Trophoblast cell (in vitro differentiated cells and primary cell): Measurements from ENCODE around the gene SPANXN3.

Experiments
- DNase-seq, 2 donors: peaks; one replicate each; pipeline ENCODE4 v3.0.0-alpha.2; 2016
- H2AFZ ChIP-seq: 2 replicates; pipeline ENCODE4 v1.6.1; 2013; ENCODE audit warnings: low read length, moderate library complexity, mild to moderate bottlenecking; ENCODE audit not compliant: insufficient read depth, poor library complexity
- H2AK5ac ChIP-seq: 2 replicates; pipeline ENCODE4 v1.6.1; 2013; ENCODE audit warnings: mild to moderate bottlenecking, low read length
- H2BK120ac ChIP-seq: 2 replicates; pipeline ENCODE4 v1.6.1; 2013; ENCODE audit warnings: low read length, mild to moderate bottlenecking, moderate library complexity; ENCODE audit not compliant: insufficient read depth, poor library complexity
- H2BK12ac ChIP-seq: 2 replicates; pipeline ENCODE4 v1.6.1; 2013; ENCODE audit warnings: mild to moderate bottlenecking, low read length, moderate library complexity
- H2BK5ac ChIP-seq: 2 replicates; pipeline ENCODE4 v1.6.1; 2013; ENCODE audit warnings: low read length, low read depth, moderate library complexity, mild to moderate bottlenecking; ENCODE audit not compliant: poor library complexity
- H3K14ac ChIP-seq: 2 replicates; pipeline ENCODE4 v1.6.1; 2013; ENCODE audit warnings: mild to moderate bottlenecking, low read length
- H3K18ac ChIP-seq: 2 replicates; pipeline ENCODE4 v1.6.1; 2013; ENCODE audit warnings: mild to moderate bottlenecking, low read length
- H3K23ac ChIP-seq: 2 replicates; pipeline ENCODE4 v1.6.1; 2013; ENCODE audit warnings: low read length
- H3K27ac ChIP-seq: 2 replicates; pipeline ENCODE4 v1.5.1; 2013; ENCODE audit warnings: low read depth, mild to moderate bottlenecking, inconsistent platforms, low read length, moderate library complexity
- H3K27me3 ChIP-seq: 2 replicates; pipeline ENCODE4 v1.6.1; 2013; ENCODE audit warnings: inconsistent platforms, mild to moderate bottlenecking, low read length, moderate library complexity; ENCODE audit not compliant: insufficient read depth
- H3K36me3 ChIP-seq, 2 experiments: 1 replicate in 1 of 2; 2 replicates in 1 of 2; pipeline ENCODE4 v1.6.1; 2013; ENCODE audit warnings: low read length in 2 of 2, mild to moderate bottlenecking in 2 of 2, moderate library complexity in 1 of 2; ENCODE audit not compliant: insufficient read depth in 2 of 2, control insufficient read depth in 1 of 2
- H3K4ac ChIP-seq: 2 replicates; pipeline ENCODE4 v1.6.1; 2013; ENCODE audit warnings: low read depth, mild to moderate bottlenecking, low read length, moderate library complexity
- H3K4me1 ChIP-seq, 2 experiments: 1 replicate in 1 of 2; 2 replicates in 1 of 2; pipeline ENCODE4 v1.6.1; 2013; ENCODE audit warnings: low read length in 2 of 2, mild to moderate bottlenecking in 2 of 2, moderate library complexity in 1 of 2; ENCODE audit not compliant: insufficient read depth in 2 of 2, control insufficient read depth in 1 of 2
- H3K4me2 ChIP-seq: 2 replicates; pipeline ENCODE4 v1.6.1; 2013; ENCODE audit warnings: inconsistent platforms, mild to moderate bottlenecking, low read length, moderate library complexity
- H3K4me3 ChIP-seq: 2 replicates; pipeline ENCODE4 v1.5.1; 2013; ENCODE audit warnings: mild to moderate bottlenecking, low read depth, low read length, inconsistent platforms
- H3K79me1 ChIP-seq: one replicate; pipeline ENCODE4 v1.6.1; 2013; ENCODE audit warnings: low read length
- H3K79me2 ChIP-seq: 2 replicates; pipeline ENCODE4 v1.6.1; 2013; ENCODE audit warnings: low read length, mild to moderate bottlenecking; ENCODE audit not compliant: control insufficient read depth, insufficient read depth, poor library complexity
- H3K9ac ChIP-seq: 2 replicates; pipeline ENCODE4 v1.6.1; 2013; ENCODE audit warnings: mild to moderate bottlenecking, low read length
- H3K9me3 ChIP-seq: 2 replicates; pipeline ENCODE4 v1.6.1; 2013; ENCODE audit warnings: low read depth, mild to moderate bottlenecking, control low read depth, inconsistent platforms, low read length; ENCODE audit not compliant: insufficient read depth
- H4K12ac ChIP-seq: 2 replicates; pipeline ENCODE4 v1.6.1; 2013; ENCODE audit warnings: low read depth, mild to moderate bottlenecking, low read length, moderate library complexity
- H4K8ac ChIP-seq: 2 replicates; pipeline ENCODE4 v1.6.1; 2013; ENCODE audit warnings: low read depth, mild to moderate bottlenecking, low read length, moderate library complexity
- H4K91ac ChIP-seq: one replicate; pipeline ENCODE4 v1.6.1; 2013; ENCODE audit warnings: low read depth, mild to moderate bottlenecking, low read length, moderate library complexity
- WGBS: extraction: QIAGEN DNeasy Blood & Tissue Kit; methylation state at CpG from one replicate; pipeline ENCODE4 v1.1.7; 2013; ENCODE audit warnings: missing lambda C conversion rate; ENCODE audit not compliant: insufficient read length, insufficient coverage; ENCODE audit errors: extremely low coverage; 5-methylcytosine and 5-hydroxymethylcytosine counted together

SPANXN3 gene

GRCh38 chrX:143486105-143486504 lies 31.2 kb downstream of the SPANXN3 start:
- Histone ChIP-seq H4K12ac (no peak overlapping the region), H4K8ac (no peak overlapping the region), H3K4me2 (no peak overlapping the region), H3K18ac (no peak overlapping the region), H2AFZ (no peak overlapping the region), H3K4ac (no peak overlapping the region), H2BK12ac (no peak overlapping the region), H3K14ac (no peak overlapping the region), H4K91ac (no peak overlapping the region), H3K9ac (no peak overlapping the region), H3K9me3 (no peaks in the 10 kb centered on the region), H3K79me2 (no peaks in the 10 kb centered on the region), H3K79me1 (no peaks in the 10 kb centered on the region), H2AK5ac (no peak overlapping the region), H3K4me1 (no peaks in the 10 kb centered on the region), H3K4me3 (no peak overlapping the region), H2BK120ac (no peak overlapping the region), H3K23ac (no peak overlapping the region), H3K36me3 (no peaks in the 10 kb centered on the region), H2BK5ac (no peak overlapping the region), H3K27ac (no peak overlapping the region), H3K27me3 (no peaks in the 10 kb centered on the region)
- no CpG with 5 or more reads among the region's 8 CpGs for WGBS
- no peak for DNase-seq

GRCh38 chrX:143476751-143477150 lies 40.5 kb downstream of the SPANXN3 start:
- Histone ChIP-seq H3K27me3 (no peaks in the 10 kb centered on the region), H3K36me3 (no peaks in the 10 kb centered on the region), H3K4me1 (no peaks in the 10 kb centered on the region), H3K9me3 (no peaks in the 10 kb centered on the region), H2BK5ac (no peak overlapping the region), H4K8ac (no peak overlapping the region), H3K14ac (no peak overlapping the region), H2AFZ (no peak overlapping the region), H3K79me2 (no peaks in the 10 kb centered on the region), H4K12ac (no peak overlapping the region), H2AK5ac (no peak overlapping the region), H3K4me2 (no peak overlapping the region), H3K9ac (no peak overlapping the region), H2BK120ac (no peak overlapping the region), H3K18ac (no peak overlapping the region), H4K91ac (no peak overlapping the region), H3K79me1 (no peaks in the 10 kb centered on the region), H3K4ac (no peak overlapping the region), H2BK12ac (no peak overlapping the region), H3K23ac (no peak overlapping the region), H3K27ac (no peak overlapping the region), H3K4me3 (no peak overlapping the region)
- no peak for DNase-seq
- no CpG with 5 or more reads among the region's 4 CpGs for WGBS

- Histone ChIP-seq H2BK5ac (no peak overlapping the region), H3K4ac (no peak overlapping the region), H3K27ac (no peak overlapping the region), H2BK12ac (no peak overlapping the region), H3K9me3 (peaks cover 2% of the 10 kb centered on the region), H3K14ac (no peak overlapping the region), H3K4me1 (no peaks in the 10 kb centered on the region), H2AFZ (no peak overlapping the region), H3K4me2 (no peak overlapping the region), H3K4me3 (no peak overlapping the region), H3K79me2 (no peaks in the 10 kb centered on the region), H3K79me1 (no peaks in the 10 kb centered on the region), H3K18ac (no peak overlapping the region), H3K36me3 (no peaks in the 10 kb centered on the region), H4K12ac (no peak overlapping the region), H3K27me3 (no peaks in the 10 kb centered on the region), H2BK120ac (no peak overlapping the region), H3K23ac (no peak overlapping the region), H4K91ac (no peak overlapping the region), H2AK5ac (no peak overlapping the region), H3K9ac (no peak overlapping the region), H4K8ac (no peak overlapping the region)
- WGBS, result no CpG with 5 or more reads among the region's 1 CpG
- DNase-seq, result no peak
Observed at GRCh38 chrX:143472347-143472938, 44.8 kb downstream of the SPANXN3 start.

GRCh38 chrX:143466130-143466529 lies 51.1 kb downstream of the SPANXN3 start:
- H2BK5ac ChIP-seq, result no peak overlapping the region
- H3K4me3 ChIP-seq, result no peak overlapping the region
- no peaks in the 10 kb centered on the region for H3K79me1 ChIP-seq
- H3K27me3 ChIP-seq, result no peaks in the 10 kb centered on the region
- H4K8ac ChIP-seq, result no peak overlapping the region
- no peak for DNase-seq
- no peaks in the 10 kb centered on the region for H3K79me2 ChIP-seq
- no CpG with 5 or more reads among the region's 1 CpG for WGBS
- H4K91ac ChIP-seq, result no peak overlapping the region
- H3K23ac ChIP-seq, result no peak overlapping the region
- no peak overlapping the region for H2AK5ac ChIP-seq
- H4K12ac ChIP-seq, result no peak overlapping the region
- no peak overlapping the region for H2BK12ac ChIP-seq
- no peak overlapping the region for H2AFZ ChIP-seq
- no peak overlapping the region for H3K27ac ChIP-seq
- H3K4me2 ChIP-seq, result no peak overlapping the region
- peaks cover 2% of the 10 kb centered on the region for H3K9me3 ChIP-seq
- no peak overlapping the region for H3K4ac ChIP-seq
- no peak overlapping the region for H2BK120ac ChIP-seq
- no peaks in the 10 kb centered on the region for H3K36me3 ChIP-seq
- H3K14ac ChIP-seq, result no peak overlapping the region
- H3K9ac ChIP-seq, result no peak overlapping the region
- no peak overlapping the region for H3K18ac ChIP-seq
- H3K4me1 ChIP-seq, result no peaks in the 10 kb centered on the region
